Keratinocyte (primary cell): ENCODE data around the gene ICE2. TPM values are rescaled to one million over a fixed set of nuclear protein-coding genes. Genes with fewer than 3 reads are reported as not detected.

Experiments
- DNase-seq: peaks from one replicate; pipeline ENCODE4 v3.0.0-alpha.2; 2011; ENCODE audit warnings: low read depth, missing footprints, low spot score
- FAIRE-seq: peaks from 2 replicates; lab custom pipeline; 2011; peaks lifted over from hg19 to GRCh38; lab: Jason Lieb, UNC
- H2AFZ ChIP-seq: 2 replicates; pipeline ENCODE4 v1.6.0; 2012; ENCODE audit warnings: low read length, control low read depth, inconsistent platforms; ENCODE audit not compliant: control insufficient read depth
- H3K27ac ChIP-seq: 2 replicates; pipeline ENCODE4 v1.5.1; 2011; ENCODE audit warnings: low read length; ENCODE audit not compliant: control insufficient read depth, insufficient read depth
- H3K27me3 ChIP-seq: 3 replicates; pipeline ENCODE4 v1.6.0; 2011; ENCODE audit warnings: low read length; ENCODE audit not compliant: control insufficient read depth, insufficient read depth; ENCODE audit errors: extremely low read depth
- H3K36me3 ChIP-seq, 2 experiments: 2 replicates in 1 of 2; 3 replicates in 1 of 2; pipeline ENCODE4 v1.5.1; 2011; ENCODE audit warnings: low read length in 2 of 2, mild to moderate bottlenecking in 1 of 2; ENCODE audit not compliant: control insufficient read depth in 2 of 2, insufficient read depth in 2 of 2; ENCODE audit errors: extremely low read depth in 1 of 2
- H3K4me1 ChIP-seq: 3 replicates; pipeline ENCODE4 v1.5.1; 2011; ENCODE audit warnings: low read length; ENCODE audit not compliant: control insufficient read depth, insufficient read depth; ENCODE audit errors: extremely low read depth
- H3K4me2 ChIP-seq: 3 replicates; pipeline ENCODE4 v1.6.0; 2011; ENCODE audit warnings: low read depth, low read length; ENCODE audit not compliant: control insufficient read depth, insufficient read depth; ENCODE audit errors: extremely low read depth
- H3K4me3 ChIP-seq, 3 experiments: fragments of 200-600 bp in 1 of 3; sonication (generic) in 1 of 3; 2 replicates in 2 of 3; 3 replicates in 1 of 3; pipeline ENCODE4 v1.5.1; 2011 to 2016; ENCODE audit warnings: low read length in 3 of 3, mild to moderate bottlenecking in 3 of 3, control low read depth in 2 of 3, inconsistent platforms in 1 of 3, low read depth in 1 of 3, mixed read lengths in 1 of 3, mixed run types in 1 of 3, moderate library complexity in 1 of 3; ENCODE audit not compliant: control insufficient read depth in 2 of 3, insufficient read depth in 2 of 3; ENCODE audit errors: extremely low read depth in 1 of 3
- H3K79me2 ChIP-seq: 2 replicates; pipeline ENCODE4 v1.6.0; 2012; ENCODE audit warnings: low read length; ENCODE audit not compliant: control insufficient read depth, insufficient read depth
- H3K9ac ChIP-seq: 3 replicates; pipeline ENCODE4 v1.6.0; 2011; ENCODE audit warnings: low read length; ENCODE audit not compliant: control insufficient read depth, insufficient read depth; ENCODE audit errors: extremely low read depth
- H3K9me1 ChIP-seq: 3 replicates; pipeline ENCODE4 v1.6.0; 2011; ENCODE audit warnings: low read length; ENCODE audit not compliant: control insufficient read depth, insufficient read depth; ENCODE audit errors: extremely low read depth
- H3K9me3 ChIP-seq: 2 replicates; pipeline ENCODE4 v1.5.1; 2012; ENCODE audit warnings: low read depth, low read length; ENCODE audit not compliant: control insufficient read depth
- H4K20me1 ChIP-seq: 3 replicates; pipeline ENCODE4 v1.6.0; 2011; ENCODE audit warnings: low read length; ENCODE audit not compliant: control insufficient read depth, insufficient read depth; ENCODE audit errors: extremely low read depth
- CTCF ChIP-seq, 3 experiments: IDR thresholded peaks in 1 of 3; conservative IDR thresholded peaks in 1 of 3; optimal IDR thresholded peaks in 1 of 3; 2 replicates in 2 of 3; 3 replicates in 1 of 3; pipeline versions ENCODE3 to v1.5.1; 2011; ENCODE audit warnings: low read length in 3 of 3, mild to moderate bottlenecking in 3 of 3, moderate library complexity in 2 of 3, control low read depth in 1 of 3, inconsistent platforms in 1 of 3; ENCODE audit not compliant: insufficient read depth in 2 of 3; ENCODE audit errors: extremely low read depth in 1 of 3
- EZH2 ChIP-seq: IDR thresholded peaks from one replicate; pipeline ENCODE4 v1.6.1; 2012; ENCODE audit warnings: inconsistent platforms, mild to moderate bottlenecking, low read length, moderate library complexity
- dilution Hi-C: fragments of 300-500 bp; cut with MboI; formaldehyde crosslinking; loops from one replicate; pipeline ENCODE4 v1.7.0; 2020; ENCODE audit warnings: low sequenced_read_pairs; ENCODE audit not compliant: extremely low pct_ligation_motif_present
- polyA plus RNA-seq, 5 experiments: library from polyadenylated mRNA; depleted of rRNA in 3 of 5; stranded (reverse) in 3 of 5; stranded (forward) in 1 of 5; unstranded in 1 of 5; fragments of >200 nt; gene quantifications; 1 replicate in 1 of 5; 2 replicates in 3 of 5; 3 replicates in 1 of 5; pipeline versions ENCODE4 v1.2.1 to v1.2.3, GENCODE V29; 2011 to 2012; ENCODE audit warnings: missing spikeins in 2 of 5, low read depth in 1 of 5, low replicate concordance in 1 of 5

ICE2 gene
- polyA plus RNA-seq, 1 donor (not counting 4 experiments of a cell fraction or from before 2014, with no cell fraction given), result 34.1 TPM

- Histone ChIP-seq H2AFZ (no peak overlapping the region), H3K4me2 (peak overlapping the region; percentile 67), H4K20me1 (no peaks in the 10 kb centered on the region), H3K79me2 (no peaks in the 10 kb centered on the region), H3K36me3 (no peaks in the 10 kb centered on the region), H3K4me3 (no peak overlapping the region), H3K9me1 (peaks cover 2% of the 10 kb centered on the region), H3K27ac (peak overlapping the region; percentile 84), H3K27me3 (no peaks in the 10 kb centered on the region), H3K9ac (no peak overlapping the region), H3K4me1 (peaks cover 58% of the 10 kb centered on the region), H3K9me3 (no peaks in the 10 kb centered on the region)
- dilution Hi-C loops, result no loop called here
- DNase-seq (peak; percentile 58), FAIRE-seq (peak; percentile 89)
- TF ChIP-seq CTCF (optimal IDR thresholded peaks at IDR 0.05 in 1 of 3, IDR thresholded peaks at IDR 0.05 in 1 of 3, conservative IDR thresholded peaks at IDR 0.05 in 1 of 3; ENCODE audit: extremely low read depth in 1 of 3, insufficient read depth in 2 of 3, low read length in 3 of 3) (peak; percentile 76 to 85 (median 83)), EZH2 (no peak)
Observed at GRCh38 chr15:60520825-60521368, 42.0 kb upstream of the ICE2 start.

GRCh38 chr15:60520013-60520824 lies 41.3 kb upstream of the ICE2 start:
- no peak for TF ChIP-seq EZH2
- no peak for TF ChIP-seq CTCF (optimal IDR thresholded peaks at IDR 0.05 in 1 of 3, IDR thresholded peaks at IDR 0.05 in 1 of 3, conservative IDR thresholded peaks at IDR 0.05 in 1 of 3; ENCODE audit: extremely low read depth in 1 of 3, insufficient read depth in 2 of 3, low read length in 3 of 3)
- FAIRE-seq (peak; percentile 94), DNase-seq (no peak)
- dilution Hi-C loops, result no loop called here
- H3K36me3 ChIP-seq, result no peaks in the 10 kb centered on the region
- peak overlapping the region; percentile 23 for H2AFZ ChIP-seq
- peak overlapping the region; percentile 40 for H3K9ac ChIP-seq
- no peaks in the 10 kb centered on the region for H4K20me1 ChIP-seq
- H3K4me2 ChIP-seq, result peak overlapping the region; percentile 67
- no peaks in the 10 kb centered on the region for H3K9me3 ChIP-seq
- no peaks in the 10 kb centered on the region for H3K79me2 ChIP-seq
- H3K9me1 ChIP-seq, result peaks cover 2% of the 10 kb centered on the region
- H3K27me3 ChIP-seq, result no peaks in the 10 kb centered on the region
- H3K4me1 ChIP-seq, result peaks cover 51% of the 10 kb centered on the region
- peak overlapping the region; percentile 84 for H3K27ac ChIP-seq
- peak overlapping the region in 1 of 3 experiments; percentile 18 for H3K4me3 ChIP-seq
